HCT116 (cell line): ENCODE measurements around the gene TMEM129. TPM values are rescaled to one million over a fixed set of nuclear protein-coding genes. Genes with fewer than 3 reads are reported as not detected.

ENCODE experiments used
- ATAC-seq: fragments of 200-7000 bp; cut with Tn5 transposase; 2 replicates; pipeline ENCODE4 v1.9.1; 2020; ENCODE audit warnings: mild to moderate bottlenecking, moderate library complexity
- BruUV-seq: library from RNA; stranded (reverse); fragments of 400-500 nt; replicated peaks from 2 replicates; lab custom pipeline; 2021; lab: Mats Ljungman, UMichigan
- CTCF ChIA-PET: fragments of 300-600 bp; sonication (Branson Sonifier 250); formaldehyde crosslinking; loops from one replicate; lab custom pipeline; 2021; ENCODE audit warnings: antibody characterized with exemption; lab: Charles Lee
- POLR2A ChIA-PET: fragments of 300-600, 350-600 bp; sonication (Branson Sonifier 250); formaldehyde crosslinking; loops from one replicate; lab custom pipeline; 2021; ENCODE audit warnings: antibody characterized with exemption; lab: Charles Lee
- RAD21 ChIA-PET, 2 experiments: fragments of 300-600 bp; sonication (Branson Sonifier 250); formaldehyde crosslinking; loops; one replicate each; lab custom pipeline; 2023; ENCODE audit warnings: low total read pairs in 2 of 2; ENCODE audit not compliant: uncharacterized antibody in 2 of 2, unreplicated experiment in 2 of 2, low non-redundant PET in 1 of 2; lab: Charles Lee
- DNase-seq: peaks from one replicate; pipeline ENCODE4 v3.0.0-alpha.2; 2010; ENCODE audit warnings: low read depth, low spot score
- H2AFZ ChIP-seq: fragments of 200-600 bp; shearing (Covaris generic), sonication (generic); 2 replicates; pipeline ENCODE4 v1.6.1; 2017; ENCODE audit warnings: low read depth, mixed run types, mixed read lengths, antibody characterized with exemption, low read length; ENCODE audit not compliant: poor library complexity, severe bottlenecking
- H3K27ac ChIP-seq: 2 replicates; pipeline ENCODE4 v1.5.1; 2012; ENCODE audit warnings: low read depth, low read length
- H3K27me3 ChIP-seq: fragments of 200-600 bp; sonication (generic); 2 replicates; pipeline ENCODE4 v1.6.1; 2016; ENCODE audit warnings: mixed run types, low read length, mixed read lengths; ENCODE audit not compliant: insufficient read depth
- H3K36me3 ChIP-seq, 2 experiments: fragments of 200-500 bp in 1 of 2; fragments of 200-600 bp in 1 of 2; sonication (Bioruptor generic) in 1 of 2; sonication (generic) in 1 of 2; 2 replicates each; pipeline versions ENCODE4 v1.5.1 to v1.6.1; 2014 to 2016; ENCODE audit warnings: low read length in 2 of 2, inconsistent platforms in 1 of 2, mixed read lengths in 1 of 2, mixed run types in 1 of 2; ENCODE audit not compliant: insufficient read depth in 2 of 2, control insufficient read depth in 1 of 2
- H3K4me1 ChIP-seq, 2 experiments: fragments of 200-600 bp in 1 of 2; sonication (generic) in 1 of 2; 2 replicates each; pipeline versions ENCODE4 v1.5.1 to v1.6.1; 2012 to 2017; ENCODE audit warnings: low read length in 2 of 2, inconsistent platforms in 1 of 2, mild to moderate bottlenecking in 1 of 2, mixed read lengths in 1 of 2, mixed run types in 1 of 2, moderate library complexity in 1 of 2; ENCODE audit not compliant: insufficient read depth in 2 of 2, control insufficient read depth in 1 of 2
- H3K4me2 ChIP-seq: fragments of 200-600 bp; sonication (generic); 2 replicates; pipeline ENCODE4 v1.6.1; 2017; ENCODE audit warnings: mixed run types, low read length, mixed read lengths
- H3K4me3 ChIP-seq, 2 experiments: fragments of 200-600 bp in 1 of 2; sonication (generic) in 1 of 2; replicated peaks in 1 of 2; 2 replicates each; pipeline ENCODE4 v1.5.1; 2011 to 2016; ENCODE audit warnings: low read length in 2 of 2, control low read depth in 1 of 2, low read depth in 1 of 2, mild to moderate bottlenecking in 1 of 2, mixed read lengths in 1 of 2, mixed run types in 1 of 2
- H3K79me2 ChIP-seq: fragments of 200-600 bp; sonication (generic); 2 replicates; pipeline ENCODE4 v1.6.1; 2017; ENCODE audit warnings: mild to moderate bottlenecking, mixed run types, low read length, moderate library complexity, mixed read lengths; ENCODE audit not compliant: insufficient read depth
- H3K9ac ChIP-seq: fragments of 200-600 bp; sonication (generic); 2 replicates; pipeline ENCODE4 v1.6.1; 2016; ENCODE audit warnings: low read length, mixed read lengths
- H3K9me2 ChIP-seq: fragments of 200-600 bp; sonication (generic), shearing (Covaris generic); 2 replicates; pipeline ENCODE4 v1.6.1; 2017; ENCODE audit warnings: mixed run types, mild to moderate bottlenecking, moderate library complexity; ENCODE audit not compliant: insufficient read depth
- H3K9me3 ChIP-seq, 2 experiments: fragments of 200-500 bp in 1 of 2; fragments of 200-600 bp in 1 of 2; sonication (Bioruptor generic) in 1 of 2; sonication (generic) in 1 of 2; 2 replicates each; pipeline ENCODE4 v1.6.1; 2014 to 2017; ENCODE audit warnings: low read length in 2 of 2, mixed read lengths in 2 of 2, inconsistent platforms in 1 of 2, low read depth in 1 of 2, mild to moderate bottlenecking in 1 of 2, mixed run types in 1 of 2, moderate library complexity in 1 of 2; ENCODE audit not compliant: control insufficient read depth in 1 of 2, insufficient read depth in 1 of 2
- H4K20me1 ChIP-seq: fragments of 200-600 bp; sonication (generic), shearing (Covaris generic); 2 replicates; pipeline ENCODE4 v1.6.1; 2017; ENCODE audit warnings: mixed run types, mild to moderate bottlenecking, moderate library complexity; ENCODE audit not compliant: insufficient read depth
- CBX3 ChIP-seq: IDR thresholded peaks from 2 replicates; pipeline ENCODE4 v1.6.1; 2012; ENCODE audit warnings: low read depth
- CEBPB ChIP-seq: IDR thresholded peaks from 2 replicates; pipeline ENCODE4 v1.6.1; 2012; ENCODE audit warnings: low read depth
- CTCF ChIP-seq, 3 experiments: fragments of 200-600 bp in 1 of 3; sonication (generic) in 1 of 3; IDR thresholded peaks in 2 of 3; conservative IDR thresholded peaks in 1 of 3; 2 replicates each; pipeline ENCODE4 v1.5.1; 2012 to 2017; ENCODE audit warnings: low read depth in 2 of 3, low read length in 2 of 3, antibody characterized with exemption in 1 of 3, borderline replicate concordance in 1 of 3, control low read depth in 1 of 3, mild to moderate bottlenecking in 1 of 3, mixed read lengths in 1 of 3, mixed run types in 1 of 3, moderate library complexity in 1 of 3; ENCODE audit not compliant: insufficient read depth in 1 of 3
- ELF1 ChIP-seq: IDR thresholded peaks from 2 replicates; pipeline ENCODE4 v1.6.1; 2012; ENCODE audit warnings: low read depth, borderline replicate concordance
- EZH2 ChIP-seq: fragments of 200-600 bp; sonication (generic); IDR thresholded peaks from 2 replicates; pipeline ENCODE4 v1.6.1; 2017; ENCODE audit warnings: antibody characterized with exemption, mixed run types
- EZH2phosphoT487 ChIP-seq: fragments of 200-600 bp; IDR thresholded peaks from 2 replicates; pipeline ENCODE4 v1.6.1; 2018; ENCODE audit warnings: antibody characterized with exemption, borderline replicate concordance
- JUND ChIP-seq: IDR thresholded peaks from 2 replicates; pipeline ENCODE4 v1.6.1; 2012
- MAX ChIP-seq: IDR thresholded peaks from 2 replicates; pipeline ENCODE4 v1.6.1; 2012
- POLR2A ChIP-seq: IDR thresholded peaks from 2 replicates; pipeline ENCODE4 v1.7.0; 2011; ENCODE audit warnings: borderline replicate concordance; ENCODE audit not compliant: insufficient read depth, insufficient read length; ENCODE audit errors: extremely low read depth
- SIN3A ChIP-seq: IDR thresholded peaks from 2 replicates; pipeline ENCODE4 v1.6.1; 2012; ENCODE audit warnings: low read depth
- TCF7L2 ChIP-seq: IDR thresholded peaks from 2 replicates; pipeline ENCODE4 v1.7.0; 2011; ENCODE audit warnings: borderline replicate concordance, inconsistent platforms; ENCODE audit not compliant: insufficient read depth, insufficient read length; ENCODE audit errors: extremely low read depth
- YY1 ChIP-seq: IDR thresholded peaks from 2 replicates; pipeline ENCODE4 v1.6.1; 2011; ENCODE audit warnings: low read length, low read depth, moderate library complexity, mild to moderate bottlenecking; ENCODE audit not compliant: insufficient replicate concordance; ENCODE audit errors: extremely low read depth
- ZBTB33 ChIP-seq: IDR thresholded peaks from 2 replicates; pipeline ENCODE4 v1.6.1; 2011; ENCODE audit warnings: mild to moderate bottlenecking, low read length, moderate library complexity; ENCODE audit not compliant: insufficient replicate concordance; ENCODE audit errors: extremely low read depth
- ZFX ChIP-seq: fragments of 450-650 bp; IDR thresholded peaks from 2 replicates; pipeline ENCODE4 v1.6.1; 2017
- ZNF274 ChIP-seq: fragments of 200-500 bp; sonication (Bioruptor generic); IDR thresholded peaks from 2 replicates; pipeline ENCODE4 v1.6.1; 2014; ENCODE audit warnings: mild to moderate bottlenecking, low read depth, low read length, inconsistent platforms
- intact Hi-C: fragments of 100-400 bp; cut with micrococcal nuclease; formaldehyde crosslinking; loops from 2 replicates; pipeline ENCODE4 v1.10.0; 2022
- total RNA-seq: library from RNA; stranded (reverse); gene quantifications from one replicate; pipeline ENCODE4 v1.2.1, GENCODE V29; 2021; ENCODE audit not compliant: unreplicated experiment

TMEM129 gene
- total RNA-seq, 1 experiment from 2014 or later: 29.4 TPM

- H3K9me3 ChIP-seq: no peaks in the 10 kb centered on the region
- CTCF ChIA-PET: interaction anchor here (2.2 kb wide), 1 partner anchor 15 kb away, joined by 7 read pairs; no protein-coding TSS in a partner anchor
- no peaks in the 10 kb centered on the region for H3K27me3 ChIP-seq
- TF ChIP-seq JUND (no peak), CTCF (IDR thresholded peaks at IDR 0.05 in 2 of 3, conservative IDR thresholded peaks at IDR 0.05 in 1 of 3; ENCODE audit: borderline replicate concordance in 1 of 3, insufficient read depth in 1 of 3, low read depth in 2 of 3, low read length in 2 of 3) (no peak), CBX3 (no peak), ZFX (no peak), ZBTB33 (no peak), SIN3A (no peak), EZH2 (no peak), EZH2phosphoT487 (no peak), TCF7L2 (no peak), ZNF274 (no peak), YY1 (no peak), POLR2A (no peak), CEBPB (no peak), MAX (no peak), ELF1 (no peak)
- H3K4me1 ChIP-seq: peaks cover 6 to 24% of the 10 kb centered on the region in 2 experiments; a peak in 3 of 4 replicates
- BruUV-seq: no TSS peak
- no peak overlapping the region for H3K9ac ChIP-seq
- no peak overlapping the region for H3K27ac ChIP-seq
- H4K20me1 ChIP-seq: peaks cover 38% of the 10 kb centered on the region; the same call in 1 of the 2 replicates
- RAD21 ChIA-PET: no interaction called here
- H3K4me2 ChIP-seq: no peak overlapping the region
- H3K4me3 ChIP-seq: no peak overlapping the region
- no peak for DNase-seq
- H2AFZ ChIP-seq: no peak overlapping the region
- peaks cover 91% of the 10 kb centered on the region for H3K79me2 ChIP-seq
- ATAC-seq: no peak
- intact Hi-C loops: no loop called here
- H3K36me3 ChIP-seq: peaks cover 19 to 41% of the 10 kb centered on the region in 2 experiments
- POLR2A ChIA-PET: no interaction called here
- no peaks in the 10 kb centered on the region for H3K9me2 ChIP-seq
These were observed 12.5 kb downstream of the TMEM129 start for GRCh38 chr4:1708581-1708980.
